Prostate gland (tissue), 2 donors: ENCODE data around the gene RADIL.

Source experiments
- CTCF ChIP-seq, 4 experiments: fragments of 200-600 bp in 2 of 4; fragments of 450-650 bp in 2 of 4; sonication (generic) in 2 of 4; IDR thresholded peaks; 1 replicate in 3 of 4; 2 replicates in 1 of 4; pipeline ENCODE4 v1.5.1; 2016 to 2019; ENCODE audit warnings: antibody characterized with exemption in 4 of 4, mild to moderate bottlenecking in 2 of 4, moderate library complexity in 2 of 4
- POLR2A ChIP-seq: fragments of 450-650 bp; IDR thresholded peaks from one replicate; pipeline ENCODE4 v1.6.1; 2016; ENCODE audit warnings: antibody characterized with exemption, mild to moderate bottlenecking
- POLR2AphosphoS5 ChIP-seq: sonication (generic); formaldehyde crosslinking; IDR thresholded peaks from one replicate; pipeline ENCODE4 v1.6.1; 2017; ENCODE audit warnings: antibody characterized with exemption

GRCh38 chr7:4782333-4783291 is 100.9 kb downstream of the RADIL start:
- TF ChIP-seq CTCF (IDR thresholded peaks at IDR 0.05): no peak
- TF ChIP-seq POLR2A: no peak
- no peak for TF ChIP-seq POLR2AphosphoS5
